Activated CD8-positive, alpha-beta memory T cell treated with anti-CD3 and anti-CD28 coated beads for 36 hours (primary cell): ENCODE measurements around the gene ERGIC3. TPM values are rescaled to one million over a fixed set of nuclear protein-coding genes. Genes with fewer than 3 reads are reported as not detected.
"Not testable (repeated sequence)": the region's sequence is repeated elsewhere in the genome, so short reads cannot be mapped to it uniquely, and the experiment has no call there.

Experiments used
- CTCF ChIA-PET: fragments of 350-600 bp; sonication (Branson Sonifier 250); formaldehyde crosslinking; loops from one replicate; lab custom pipeline; 2021; ENCODE audit warnings: antibody characterized with exemption; lab: Charles Lee
- POLR2A ChIA-PET: fragments of 350-600 bp; sonication (Branson Sonifier 250); formaldehyde crosslinking; loops from one replicate; lab custom pipeline; 2021; ENCODE audit warnings: antibody characterized with exemption; lab: Charles Lee
- total RNA-seq, 2 experiments: library from RNA; stranded (reverse); gene quantifications; one replicate each; pipeline ENCODE4 v1.2.3, GENCODE V29; 2021

The ERGIC3 gene
- total RNA-seq, 2 experiments from 2014 or later = 132 to 141 TPM

GRCh38 chr20:35515341-35515740, 26.5 kb upstream of the ERGIC3 start:
- ChIA-PET POLR2A (interaction anchor here (0.6 kb wide), 1 partner anchor 1052 kb away, joined by 3 read pairs; no protein-coding TSS in a partner anchor), CTCF (no interaction called here)

GRCh38 chr20:35515949-35516645, 25.8 kb upstream of the ERGIC3 start:
- ChIA-PET CTCF (interaction anchor here (1.2 kb wide), 1 partner anchor 52 kb away, joined by 3 read pairs; no protein-coding TSS in a partner anchor), POLR2A (no interaction called here)

DNA sequence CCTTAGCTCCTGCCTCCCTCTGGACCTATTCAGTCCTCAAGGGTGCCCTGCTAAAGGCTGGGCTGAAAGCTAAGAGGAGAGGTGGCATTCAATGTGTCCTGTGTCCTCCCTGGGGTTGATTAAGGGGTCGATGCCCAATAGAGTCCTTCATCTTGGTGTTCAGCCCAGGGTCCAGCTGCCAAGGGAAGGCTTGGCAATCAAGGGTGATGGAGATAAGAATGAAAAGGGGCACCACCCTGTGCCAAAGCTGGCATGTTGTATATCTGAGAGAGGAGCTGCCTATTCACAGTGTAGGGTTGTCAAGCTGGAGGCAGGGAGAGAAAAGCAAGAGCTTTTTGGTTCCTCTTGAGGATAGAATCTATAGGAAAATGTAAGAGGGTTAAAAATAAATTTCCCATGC, 24.8 kb upstream of the ERGIC3 start:
- POLR2A ChIA-PET = interaction anchor here (0.6 to 0.7 kb wide), 2 partner anchors 75 to 200 kb away, joined by 5 to 7 read pairs; no protein-coding TSS in a partner anchor
- CTCF ChIA-PET = interaction anchor here (1.2 kb wide), 1 partner anchor 53 kb away, joined by 3 read pairs; no protein-coding TSS in a partner anchor

- POLR2A ChIA-PET = interaction anchor here (0.7 kb wide), 1 partner anchor 199 kb away, joined by 5 read pairs; no protein-coding TSS in a partner anchor
- CTCF ChIA-PET = not testable (repeated sequence)
These were observed 24.1 kb upstream of the ERGIC3 start for GRCh38 chr20:35517767-35518166.

DNA sequence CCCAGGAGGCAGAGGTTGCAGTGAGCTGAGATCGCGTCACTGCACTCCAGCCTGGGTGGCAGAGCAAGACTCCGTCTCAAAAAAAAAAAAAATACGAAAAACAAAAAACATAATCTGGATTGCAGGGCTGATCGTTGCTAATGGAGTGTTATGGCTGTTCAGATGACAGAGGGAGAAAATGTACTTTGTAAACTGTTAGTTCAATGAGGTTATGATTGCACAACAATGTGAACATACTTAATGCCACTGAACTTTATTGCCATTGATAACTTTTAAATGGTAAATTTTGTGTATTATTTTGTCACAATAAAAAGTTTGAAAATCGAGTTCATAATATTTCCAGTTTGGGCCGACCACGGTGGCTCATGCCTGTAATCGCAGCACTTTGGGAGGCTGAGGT, 22.9 kb upstream of the ERGIC3 start:
- ChIA-PET CTCF (no interaction called here), POLR2A (no interaction called here)

DNA sequence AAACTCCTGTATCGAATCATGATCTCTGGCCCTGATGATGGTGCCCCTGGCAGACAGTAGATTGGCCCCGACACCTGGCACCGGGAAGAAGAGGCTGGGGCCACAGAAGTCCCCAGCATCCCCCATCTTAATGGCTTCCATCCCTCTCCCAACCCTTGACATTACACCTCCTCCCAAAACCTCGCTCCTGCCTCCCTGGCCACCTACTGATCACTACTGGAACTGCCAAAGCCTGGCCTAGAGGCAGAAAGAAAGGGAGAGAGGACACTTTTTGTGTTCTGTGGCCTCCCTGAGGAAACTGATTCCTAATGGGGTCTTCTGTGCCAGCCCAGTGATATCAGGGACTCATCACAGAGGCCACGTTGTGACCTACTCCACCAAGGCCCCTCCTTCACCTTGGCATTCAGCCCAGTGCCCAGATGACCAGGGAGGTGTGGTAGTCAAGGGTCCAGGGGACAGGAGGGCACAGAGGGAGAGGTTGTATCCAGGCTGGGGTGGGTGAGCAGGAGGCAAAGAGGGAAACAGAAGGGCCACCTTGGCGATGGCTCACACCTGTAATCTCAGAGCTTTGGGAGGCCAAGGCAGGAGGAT, 18.5 kb upstream of the ERGIC3 start:
- ChIA-PET CTCF (no interaction called here), POLR2A (no interaction called here)

- CTCF ChIA-PET = no interaction called here
- POLR2A ChIA-PET = no interaction called here
These were observed 16.2 kb upstream of the ERGIC3 start for GRCh38 chr20:35525639-35526038.

- ChIA-PET CTCF (no interaction called here), POLR2A (no interaction called here)
These were observed 14.6 kb upstream of the ERGIC3 start for GRCh38 chr20:35527122-35527769.

DNA sequence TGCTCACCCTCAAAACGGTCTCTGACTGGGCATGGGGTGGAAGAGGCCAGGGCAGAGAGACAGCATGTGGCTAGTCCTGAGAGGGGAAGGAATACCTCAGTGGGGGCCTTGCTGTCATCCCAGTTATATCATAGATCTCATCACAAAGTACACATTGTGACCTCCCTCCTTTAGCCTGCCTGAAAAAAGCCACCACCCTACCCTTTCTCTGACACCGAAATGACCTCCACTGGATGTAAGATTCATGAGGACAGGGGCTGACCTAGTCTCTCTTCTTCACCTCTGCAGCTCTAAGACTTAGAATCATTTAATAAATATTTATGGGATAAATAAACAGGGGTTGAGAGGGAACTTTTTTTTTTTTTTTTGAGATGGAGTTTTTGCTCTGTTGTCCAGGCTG, 12.3 kb upstream of the ERGIC3 start, which contains the start of gene C20orf173:
C20orf173 (minus strand) TSS at position 101 of the 400 bp plus-strand sequence. CDS start 279 bp downstream, outside the sequence.
- POLR2A ChIA-PET = no interaction called here
- CTCF ChIA-PET = no interaction called here

DNA sequence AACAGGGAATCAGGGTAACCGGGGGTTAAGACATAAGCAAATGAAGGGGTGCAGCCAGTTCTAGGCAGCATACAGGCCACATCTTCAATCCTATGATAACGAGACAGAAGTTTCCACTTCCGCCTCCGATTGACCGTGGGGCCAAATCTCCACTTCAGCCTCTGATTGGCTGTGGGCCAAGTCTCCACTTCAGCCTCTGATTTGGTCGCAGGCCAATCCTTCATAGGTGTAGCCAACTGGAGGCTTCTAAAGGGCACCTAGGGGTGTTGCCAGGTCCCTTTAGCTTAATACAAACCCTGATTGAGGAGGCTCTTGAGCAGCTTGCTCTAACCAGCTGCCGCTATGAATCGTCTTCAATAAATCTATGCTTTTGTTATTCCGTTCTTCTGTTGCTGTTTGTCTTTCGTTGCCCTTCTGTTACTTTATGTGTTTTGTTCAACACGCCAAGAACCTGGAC, 2.1 kb upstream of the ERGIC3 start:
- POLR2A ChIA-PET = no interaction called here
- CTCF ChIA-PET = no interaction called here

DNA sequence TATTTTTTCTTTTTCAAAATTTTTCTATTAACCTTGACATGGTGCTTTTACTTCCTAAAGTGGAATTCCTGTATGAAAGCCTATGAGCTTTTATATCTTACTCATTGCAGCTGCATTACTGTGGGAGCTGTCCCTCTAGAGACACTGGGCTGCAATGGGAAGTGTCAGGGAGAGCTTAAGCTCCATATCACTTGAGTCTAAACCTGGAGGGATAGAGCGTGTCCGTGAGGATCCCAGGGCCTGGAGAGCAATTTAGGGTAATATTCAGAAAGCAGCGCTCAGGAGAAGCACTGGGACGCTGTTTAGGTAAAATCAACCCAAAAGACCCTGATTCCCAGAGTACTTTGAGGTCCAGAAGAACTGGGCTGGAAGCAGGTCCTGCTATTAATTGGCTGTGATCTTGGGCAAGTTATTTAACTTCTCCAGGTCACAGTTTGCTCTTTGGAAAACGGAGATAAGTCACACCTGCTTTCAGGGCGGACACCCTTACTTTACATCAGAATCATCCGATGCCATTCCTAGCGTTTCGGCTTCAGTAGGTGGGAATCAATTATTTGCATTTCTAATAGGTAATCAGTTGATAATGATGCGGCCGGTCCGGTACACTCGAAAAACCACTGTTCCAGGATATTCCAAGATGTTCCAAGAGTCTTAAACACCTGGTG, 628 bp upstream of the ERGIC3 start:
- POLR2A ChIA-PET = interaction anchor here (0.5 to 1.2 kb wide), 3 partner anchors 15 to 75 kb away, joined by 3 to 9 read pairs (median 6); no protein-coding TSS in a partner anchor
- CTCF ChIA-PET = interaction anchor here (0.6 to 1.8 kb wide), 2 partner anchors 78 to 275 kb away, joined by 5 to 6 read pairs; no protein-coding TSS in a partner anchor

GRCh38 chr20:35542990-35543389, 1.1 kb downstream of the ERGIC3 start:
- CTCF ChIA-PET = interaction anchor here (1.8 kb wide), 1 partner anchor 79 kb away, joined by 6 read pairs; no protein-coding TSS in a partner anchor
- POLR2A ChIA-PET = interaction anchor here (1.4 kb wide), 1 partner anchor 121 kb away, joined by 5 read pairs; the partner anchor contains the start of genes CPNE1 and RBM12

GRCh38 chr20:35544436-35544835, 2.6 kb downstream of the ERGIC3 start:
- CTCF ChIA-PET = no interaction called here
- POLR2A ChIA-PET = no interaction called here

DNA sequence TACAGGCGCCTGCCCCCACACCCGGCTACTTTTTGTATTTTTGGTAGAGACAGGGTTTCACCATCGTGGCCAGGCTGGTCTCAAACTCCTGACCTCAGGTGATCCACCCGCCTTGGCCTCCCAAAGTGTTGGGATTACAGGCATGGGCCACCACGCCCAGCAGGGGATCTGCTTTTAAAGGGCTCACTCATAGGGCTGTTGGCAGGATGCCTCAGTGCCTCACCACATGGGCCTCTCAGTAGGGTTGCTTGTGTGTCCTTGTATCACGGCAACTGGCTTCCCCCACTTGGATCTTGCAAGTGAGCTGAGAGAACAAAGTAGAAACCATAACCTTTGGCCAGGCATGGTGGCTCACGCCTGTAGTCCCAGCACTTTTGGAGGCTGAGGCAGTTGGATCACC, 3.1 kb downstream of the ERGIC3 start:
- POLR2A ChIA-PET, CTCF ChIA-PET: not testable (repeated sequence)

DNA sequence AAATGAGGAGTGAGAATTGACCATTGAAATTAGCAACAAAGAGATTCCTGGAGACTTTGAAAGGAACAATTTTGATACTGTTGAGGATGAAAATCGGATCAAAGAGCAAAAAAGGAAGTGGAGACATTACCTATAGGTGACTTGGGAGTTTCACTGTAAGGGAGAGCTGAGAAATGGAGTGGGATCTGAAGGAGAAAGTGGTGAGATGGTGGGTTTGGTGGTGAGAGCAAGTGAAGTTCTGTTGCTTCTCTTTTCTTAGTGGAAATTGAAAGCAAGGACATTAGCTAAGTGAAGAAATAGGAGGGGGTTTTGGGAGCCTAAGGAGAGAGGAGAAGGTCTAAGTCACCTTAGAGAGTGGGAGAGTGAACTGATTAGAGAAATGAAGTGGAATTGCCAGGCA, 4.2 kb downstream of the ERGIC3 start:
- ChIA-PET CTCF (no interaction called here), POLR2A (interaction anchor here (0.5 kb wide), 1 partner anchor 1799 kb away, joined by 4 read pairs; no protein-coding TSS in a partner anchor)

DNA sequence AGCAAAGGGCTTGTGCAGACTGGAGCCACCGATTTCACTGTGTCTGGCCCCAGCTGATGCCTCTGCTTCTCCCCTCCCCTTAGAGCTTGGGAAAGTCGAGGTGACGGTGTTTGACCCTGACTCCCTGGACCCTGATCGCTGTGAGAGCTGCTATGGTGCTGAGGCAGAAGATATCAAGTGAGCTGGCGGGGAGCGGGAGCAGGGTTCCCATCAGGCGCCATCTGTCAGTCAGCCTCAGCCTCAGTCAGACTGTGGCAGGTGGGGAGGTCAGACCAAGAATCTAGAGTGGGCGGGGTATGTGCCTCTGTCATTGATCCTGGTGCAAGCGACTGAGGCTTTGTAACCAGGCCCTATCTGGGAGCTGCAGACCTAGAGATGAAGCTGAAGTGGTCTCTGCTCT, 5.5 kb downstream of the ERGIC3 start:
- ChIA-PET POLR2A (no interaction called here), CTCF (no interaction called here)

GRCh38 chr20:35551503-35551902, 9.6 kb downstream of the ERGIC3 start:
- CTCF ChIA-PET = interaction anchor here (0.7 kb wide), 1 partner anchor 51 kb away, joined by 3 read pairs; no protein-coding TSS in a partner anchor
- POLR2A ChIA-PET = no interaction called here

GRCh38 chr20:35552914-35553313, 11.0 kb downstream of the ERGIC3 start:
- POLR2A ChIA-PET = interaction anchor here (0.7 kb wide), 1 partner anchor 184 kb away, joined by 9 read pairs; no protein-coding TSS in a partner anchor
- CTCF ChIA-PET = interaction anchor here (0.6 kb wide), 1 partner anchor 177 kb away, joined by 4 read pairs; no protein-coding TSS in a partner anchor

DNA sequence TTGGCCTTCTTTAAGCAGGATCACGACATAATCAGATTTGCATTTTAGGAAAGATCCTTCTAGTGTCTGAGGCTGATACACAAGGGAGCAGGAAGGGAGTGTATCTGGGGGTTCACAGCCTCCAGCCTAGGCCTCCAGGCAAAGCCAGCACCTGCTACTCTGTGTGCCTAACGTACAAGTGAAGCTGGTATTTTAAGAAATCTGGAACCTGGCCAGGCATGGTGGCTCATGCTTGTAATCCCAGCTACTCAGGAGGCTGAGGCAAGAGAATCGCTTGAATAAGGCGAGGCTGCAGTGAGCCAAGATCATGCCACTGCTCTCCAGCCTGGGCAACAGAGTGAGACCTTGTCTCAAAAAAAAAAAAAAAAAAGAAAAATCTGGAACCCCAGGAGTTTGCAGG, 13.6 kb downstream of the ERGIC3 start:
- POLR2A ChIA-PET, CTCF ChIA-PET: not testable (repeated sequence)
